Lung microvascular endothelial cell (primary cell): Measurements from ENCODE around the gene GHRH. TPM values are rescaled to one million over a fixed set of nuclear protein-coding genes. Genes with fewer than 3 reads are reported as not detected.

Experiments used
- DNase-seq, 2 donors: peaks; one replicate each; pipeline versions ENCODE4 v3.0.0 to v3.0.0-alpha.2; 2010; ENCODE audit warnings: low read depth in 2 of 2
- total RNA-seq: library from RNA; depleted of rRNA; stranded (reverse); fragments of >200 nt; gene quantifications from 2 replicates; pipeline ENCODE4 v1.2.1, GENCODE V29; 2014

Gene GHRH, protein sequence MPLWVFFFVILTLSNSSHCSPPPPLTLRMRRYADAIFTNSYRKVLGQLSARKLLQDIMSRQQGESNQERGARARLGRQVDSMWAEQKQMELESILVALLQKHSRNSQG
- not detected in 2 replicates for total RNA-seq

GRCh38 chr20:37261714-37262113 is at the start of gene GHRH:
GHRH (minus strand) TSS chr20:37261814; CDS start chr20:37256889, 4,925 bp downstream.
- DNase-seq = no peak

GRCh38 chr20:37310951-37311350 is 49.3 kb upstream of the GHRH start:
- DNase-seq = no peak

- no peak for DNase-seq
Observed at GRCh38 chr20:37309936-37310590, 48.4 kb upstream of the GHRH start.

DNA sequence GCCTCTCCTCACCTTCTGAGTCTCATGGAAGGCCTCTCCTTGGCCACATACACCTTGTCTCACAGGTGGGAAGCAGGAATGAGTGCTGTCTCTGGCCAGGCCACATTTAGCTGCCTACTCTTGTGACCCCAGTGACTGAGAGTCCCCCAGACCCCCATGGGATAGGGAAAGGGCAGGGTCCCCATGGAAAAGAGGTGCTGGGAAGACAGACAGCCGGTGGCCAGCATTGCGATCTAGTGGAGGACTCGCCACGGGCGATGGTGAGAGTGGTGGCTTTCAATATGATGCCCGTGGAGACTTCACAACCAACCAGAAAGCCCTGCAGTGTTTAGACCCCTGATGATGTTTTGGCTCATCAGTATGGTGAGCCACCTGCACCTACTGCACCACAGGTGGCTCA is 47.7 kb upstream of the GHRH start:
- no peak for DNase-seq

DNA sequence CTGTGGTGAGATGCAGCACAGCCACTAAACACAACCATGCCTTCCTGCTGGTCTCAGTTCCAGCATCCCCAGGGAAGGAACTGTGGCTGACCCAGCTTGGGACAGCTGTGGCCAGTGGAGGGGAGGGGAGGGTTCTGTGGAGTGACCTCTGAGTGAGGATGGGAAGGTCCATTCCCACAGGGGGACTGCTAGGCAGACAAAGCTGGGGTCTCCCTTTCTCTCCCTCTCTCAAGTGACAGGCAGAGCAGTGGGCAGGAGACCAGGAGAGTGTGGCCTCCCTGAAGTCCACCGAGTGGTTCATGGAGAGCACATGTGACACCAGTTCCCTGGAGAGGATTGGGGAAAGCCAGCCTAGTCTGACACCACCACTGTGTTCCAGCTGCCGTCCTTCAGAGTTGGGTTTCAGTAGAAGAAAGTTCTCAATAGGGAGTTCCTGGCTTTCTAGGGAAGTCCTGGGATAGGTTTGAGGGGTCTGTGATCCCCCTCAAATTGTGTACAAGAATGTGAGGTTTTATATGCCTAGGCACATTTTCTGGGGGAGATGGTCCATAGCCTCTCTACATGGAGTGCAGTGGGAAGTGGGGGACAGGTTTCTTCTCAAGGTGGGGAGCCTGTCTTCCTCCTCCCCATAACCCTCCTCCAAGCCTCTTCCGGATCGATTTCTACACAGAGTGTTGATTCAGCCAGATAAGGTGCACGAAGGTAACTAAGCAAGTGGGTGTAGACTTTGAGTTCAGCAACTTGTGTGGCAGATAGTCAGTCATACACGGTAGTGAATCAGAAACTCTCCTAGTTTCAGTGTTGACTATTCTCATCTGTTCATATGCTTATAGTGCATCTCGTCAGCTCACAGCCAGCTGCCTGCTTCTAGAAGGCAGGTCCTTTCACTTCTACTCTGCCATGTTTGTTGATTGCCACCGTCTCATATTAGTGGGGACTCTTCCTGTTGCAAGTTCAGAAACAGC is 46.8 kb upstream of the GHRH start:
- no peak for DNase-seq

- no peak for DNase-seq
Observed at GRCh38 chr20:37305839-37306238, 44.2 kb upstream of the GHRH start.

DNA sequence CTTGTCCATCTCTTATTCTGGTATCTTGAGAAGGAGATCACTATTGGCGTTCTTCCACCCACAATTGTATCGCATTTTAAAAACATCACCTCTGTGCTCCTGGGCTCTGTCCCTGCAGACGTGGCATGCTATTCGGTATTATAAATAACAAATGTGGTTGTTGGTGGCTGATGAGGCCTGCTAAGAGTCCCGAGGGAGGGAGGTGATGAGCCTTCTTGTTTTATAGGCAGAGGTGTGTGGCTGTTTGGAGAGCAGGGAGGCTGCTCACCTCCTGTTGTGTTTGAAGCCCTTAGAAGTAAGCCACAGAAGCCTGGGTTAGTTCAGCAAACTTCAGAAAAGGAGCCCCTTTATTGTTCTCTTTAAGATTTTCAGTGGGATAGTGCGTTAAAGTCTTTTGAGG is 43.5 kb upstream of the GHRH start:
- no peak for DNase-seq

DNA sequence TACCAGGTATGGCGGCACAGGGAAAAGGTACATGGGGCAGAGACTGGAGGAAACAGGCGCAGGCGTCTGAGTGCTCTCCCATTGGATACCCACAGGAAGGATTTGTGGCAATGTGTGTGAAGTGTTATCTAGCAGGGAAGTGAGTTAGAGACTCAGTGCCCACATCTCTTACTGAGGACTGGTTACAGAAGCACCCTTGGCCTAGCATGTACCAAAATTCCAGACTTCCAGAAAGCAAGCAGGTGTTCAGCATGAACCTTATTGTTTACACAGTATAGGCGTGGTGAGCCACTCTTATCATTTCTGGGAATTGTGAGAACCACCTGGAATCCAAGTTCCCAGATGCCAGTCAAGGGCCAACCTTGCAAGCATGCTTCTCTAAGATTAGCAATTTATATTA is 42.0 kb upstream of the GHRH start:
- no peak for DNase-seq

DNA sequence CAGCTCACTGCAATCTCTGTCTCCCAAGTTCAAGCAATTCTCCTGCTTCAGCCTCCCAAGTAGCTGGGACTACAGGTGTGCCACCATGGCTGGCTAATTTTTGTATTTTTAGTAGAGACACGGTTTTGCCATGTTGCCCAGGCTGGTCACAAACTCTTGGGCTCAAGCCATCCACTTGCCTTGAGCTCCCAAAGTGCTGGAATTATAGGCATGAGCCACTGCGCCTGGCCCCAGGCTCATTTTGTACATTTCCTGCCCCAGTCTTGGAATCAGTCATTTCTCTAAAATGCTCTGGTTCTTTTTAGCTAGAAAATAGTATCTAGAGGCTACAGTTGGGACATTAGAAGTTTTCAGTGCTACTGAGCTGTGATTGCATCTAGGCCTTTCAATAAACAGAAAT is 41.4 kb upstream of the GHRH start:
- DNase-seq = no peak

DNA sequence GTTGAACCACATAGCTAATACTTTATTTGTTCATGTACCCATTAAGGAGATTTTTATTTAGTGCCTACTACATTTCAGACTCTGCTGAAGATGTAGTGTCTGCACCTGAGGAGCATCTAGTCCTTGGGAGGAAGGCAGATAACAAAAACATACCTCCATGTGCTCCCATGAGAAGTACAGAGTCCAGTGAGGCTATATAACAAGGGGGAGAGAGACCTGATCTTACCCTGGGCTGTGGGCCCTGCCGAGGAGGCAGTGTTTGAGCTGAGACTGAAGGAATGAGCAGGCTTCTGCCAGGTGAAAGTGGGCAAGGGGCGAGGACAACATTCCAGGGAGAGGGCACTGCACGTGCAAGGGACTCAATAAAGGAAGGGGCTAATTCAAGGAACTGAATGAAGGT is 39.9 kb upstream of the GHRH start:
- DNase-seq = no peak

DNA sequence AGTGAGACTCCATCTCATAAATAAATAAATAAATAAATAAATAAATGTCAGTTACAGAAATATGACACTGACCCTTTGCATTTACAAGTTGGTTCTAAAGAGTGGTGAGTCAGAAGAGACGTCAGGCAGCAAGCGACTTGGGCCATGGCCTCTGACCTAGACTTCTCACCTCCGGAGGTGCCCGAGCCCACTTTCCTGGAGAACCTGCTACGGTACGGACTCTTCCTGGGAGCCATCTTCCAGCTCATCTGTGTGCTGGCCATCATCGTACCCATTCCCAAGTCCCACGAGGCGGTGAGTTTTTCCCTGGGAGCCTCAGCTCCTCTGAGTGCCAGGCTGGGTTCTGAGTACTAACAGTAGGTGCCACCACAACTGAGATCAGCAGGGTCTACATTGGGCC is 39.5 kb upstream of the GHRH start:
- DNase-seq = no peak

DNA sequence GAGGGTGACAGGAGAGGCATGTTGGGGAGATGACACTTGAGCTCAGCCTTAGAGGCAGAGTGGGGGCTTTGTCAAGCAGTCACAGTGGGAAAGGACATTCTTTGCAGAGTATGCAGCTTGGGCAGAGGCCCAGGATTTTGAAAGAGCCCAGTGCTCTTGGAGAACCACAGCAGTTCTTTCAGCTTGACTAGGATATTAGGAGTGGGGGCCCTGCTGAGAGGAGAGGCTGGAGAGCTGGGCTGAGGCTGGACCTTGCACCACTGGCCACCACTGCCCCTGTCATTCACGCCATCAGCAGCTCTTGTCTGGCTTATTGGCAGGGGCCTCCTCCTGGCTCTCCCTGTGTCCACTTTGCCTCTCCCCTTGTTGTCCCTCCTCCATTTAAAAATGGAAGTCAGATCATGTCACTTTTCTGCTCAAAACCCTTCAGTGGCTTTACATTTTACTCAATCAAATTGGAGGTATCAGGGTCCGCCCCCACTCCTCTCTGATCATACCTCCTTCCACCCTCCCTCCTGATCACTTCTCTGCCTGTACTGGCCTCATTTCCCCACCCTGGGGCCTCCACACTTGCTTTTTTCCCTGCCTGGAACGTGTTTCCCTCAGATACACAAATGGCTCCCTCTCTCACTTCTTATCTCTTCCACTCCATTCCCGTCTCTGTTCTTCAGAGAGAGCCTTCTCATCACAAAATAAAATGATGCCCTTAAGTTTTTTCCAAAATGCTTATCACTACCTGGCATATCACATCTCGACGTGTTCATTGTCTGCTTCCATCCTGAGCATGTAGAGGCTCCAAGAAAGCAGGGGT is 38.3 kb upstream of the GHRH start:
- DNase-seq = no peak

DNA sequence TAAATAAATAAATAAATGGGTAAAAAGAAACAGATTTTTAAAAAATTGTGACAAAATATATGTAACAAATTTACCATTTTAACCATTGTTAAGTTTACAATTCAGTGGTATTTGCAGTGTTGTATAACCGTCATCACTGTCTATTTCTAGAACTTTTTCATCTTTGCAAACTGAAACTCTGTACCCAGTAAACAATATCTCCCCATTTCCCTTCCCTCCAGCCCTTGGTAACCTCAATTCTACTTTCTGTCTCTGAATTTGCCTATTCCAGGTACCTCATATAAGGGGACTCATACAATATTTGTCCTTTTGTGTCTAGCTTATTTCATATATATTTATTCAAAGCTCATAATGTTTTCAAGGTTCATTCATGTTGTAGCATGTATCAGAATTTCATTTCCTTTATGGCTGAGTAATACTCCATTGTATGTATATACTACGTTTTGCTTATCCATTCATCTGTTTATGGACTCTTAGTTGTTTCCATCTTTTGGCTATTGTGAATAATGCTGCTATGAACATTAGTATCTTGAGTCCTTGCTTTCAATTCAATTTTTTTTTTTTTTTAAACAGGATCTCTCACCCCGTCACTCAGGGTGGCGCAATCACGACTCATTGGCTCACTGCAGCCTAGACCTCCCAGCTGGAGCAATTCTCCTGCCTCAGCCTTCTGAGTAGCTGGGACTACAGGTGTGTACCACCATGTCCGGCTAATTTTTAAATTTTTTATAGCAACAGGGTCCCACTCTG is 36.8 kb upstream of the GHRH start:
- peak in 1 of 2 donors; percentile 11 for DNase-seq

GRCh38 chr20:37297066-37297736 is 35.6 kb upstream of the GHRH start:
- peak in 1 of 2 donors; percentile 16 for DNase-seq

GRCh38 chr20:37296371-37296770 is 34.8 kb upstream of the GHRH start:
- peak; percentile 36 to 59 for DNase-seq

DNA sequence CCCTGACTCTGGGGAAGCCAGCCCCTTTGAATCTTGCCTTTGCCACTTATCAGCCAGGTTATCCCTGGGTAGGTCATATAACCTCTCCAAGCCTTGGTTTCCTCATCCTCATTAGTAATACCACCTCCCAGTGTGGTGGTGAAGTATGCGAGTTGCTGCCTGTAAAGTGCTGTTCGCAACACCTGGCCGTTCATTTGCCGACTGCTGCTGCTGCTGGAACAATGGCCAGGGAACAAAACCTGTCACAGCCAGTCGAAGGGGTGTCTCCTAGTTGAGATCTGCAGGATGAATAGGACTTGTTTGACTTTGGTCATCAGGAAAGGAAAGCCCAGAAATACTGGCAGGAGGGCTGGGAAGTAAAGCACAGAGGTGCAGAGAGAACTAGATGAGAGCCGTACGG is 34.0 kb upstream of the GHRH start:
- no peak for DNase-seq

DNA sequence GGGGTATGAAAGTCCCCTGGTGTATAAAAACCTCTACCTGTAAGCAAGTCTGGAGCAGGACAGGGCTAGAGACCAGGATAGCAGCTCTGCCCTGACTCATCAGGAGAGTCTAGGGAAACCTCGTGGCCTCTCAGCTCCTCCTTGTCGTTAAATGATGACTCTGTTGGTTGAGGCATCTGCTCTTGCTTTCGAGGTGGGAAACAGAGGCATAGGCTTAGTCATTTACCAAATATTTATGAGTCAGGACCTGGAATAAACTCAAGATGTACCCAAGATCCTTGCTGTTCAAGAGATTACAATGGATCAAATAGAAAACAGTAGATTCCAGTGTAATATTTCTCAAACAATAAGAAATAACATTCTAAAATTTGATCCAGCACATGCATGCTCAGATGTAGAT is 33.4 kb upstream of the GHRH start:
- peak in 1 of 2 donors; percentile 95 for DNase-seq

- DNase-seq = peak; percentile 52 to 60
Observed at GRCh38 chr20:37294262-37294981, 32.8 kb upstream of the GHRH start.

GRCh38 chr20:37293301-37293943 is 31.8 kb upstream of the GHRH start:
- no peak for DNase-seq
